Subcutaneous adipose tissue (tissue), 4 donors: ENCODE data around the gene FAM110A. TPM values are rescaled to one million over a fixed set of nuclear protein-coding genes. Genes with fewer than 3 reads are reported as not detected.

Source experiments
- total RNA-seq, 4 donors: library from RNA; depleted of rRNA; stranded (reverse); fragments of >200 nt; gene quantifications; one replicate each; pipeline ENCODE4 v1.1.0, GENCODE V29; 2016
- TF ChIP-seq, protein P1 (sequence below): fragments of 450-650 bp; IDR thresholded peaks from one replicate; pipeline ENCODE4 v1.5.1; 2016; ENCODE audit warnings: low read depth, mild to moderate bottlenecking, control low read depth, antibody characterized with exemption, moderate library complexity

Gene FAM110A
- total RNA-seq, 4 donors from 2014 or later, result 2.7 to 4.6 (median 2.8) TPM; not detected in 1

DNA sequence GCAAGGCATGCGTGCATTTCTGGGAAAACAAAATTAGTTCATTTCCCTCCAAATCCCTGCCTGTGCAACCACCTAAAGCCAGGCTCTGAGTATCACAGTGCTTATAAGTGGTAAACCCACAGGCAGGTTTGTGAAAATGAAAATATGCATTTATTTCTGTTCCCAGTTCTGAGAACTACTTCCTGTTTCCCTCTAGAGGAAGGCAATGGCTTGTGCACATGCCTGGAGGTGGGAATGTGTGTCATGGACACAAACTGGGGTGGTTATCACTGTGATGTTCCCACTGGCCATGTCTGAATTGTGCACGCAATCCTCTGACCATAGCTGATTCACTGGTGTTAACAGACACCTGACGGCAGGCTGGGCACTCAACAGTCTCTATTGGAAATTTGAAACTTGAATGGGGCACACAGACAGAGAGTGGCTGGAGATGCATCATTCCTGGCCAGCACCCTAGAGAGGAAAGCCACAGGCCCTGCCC, 26.3 kb downstream of the FAM110A start:
- TF ChIP-seq, protein P1, sequence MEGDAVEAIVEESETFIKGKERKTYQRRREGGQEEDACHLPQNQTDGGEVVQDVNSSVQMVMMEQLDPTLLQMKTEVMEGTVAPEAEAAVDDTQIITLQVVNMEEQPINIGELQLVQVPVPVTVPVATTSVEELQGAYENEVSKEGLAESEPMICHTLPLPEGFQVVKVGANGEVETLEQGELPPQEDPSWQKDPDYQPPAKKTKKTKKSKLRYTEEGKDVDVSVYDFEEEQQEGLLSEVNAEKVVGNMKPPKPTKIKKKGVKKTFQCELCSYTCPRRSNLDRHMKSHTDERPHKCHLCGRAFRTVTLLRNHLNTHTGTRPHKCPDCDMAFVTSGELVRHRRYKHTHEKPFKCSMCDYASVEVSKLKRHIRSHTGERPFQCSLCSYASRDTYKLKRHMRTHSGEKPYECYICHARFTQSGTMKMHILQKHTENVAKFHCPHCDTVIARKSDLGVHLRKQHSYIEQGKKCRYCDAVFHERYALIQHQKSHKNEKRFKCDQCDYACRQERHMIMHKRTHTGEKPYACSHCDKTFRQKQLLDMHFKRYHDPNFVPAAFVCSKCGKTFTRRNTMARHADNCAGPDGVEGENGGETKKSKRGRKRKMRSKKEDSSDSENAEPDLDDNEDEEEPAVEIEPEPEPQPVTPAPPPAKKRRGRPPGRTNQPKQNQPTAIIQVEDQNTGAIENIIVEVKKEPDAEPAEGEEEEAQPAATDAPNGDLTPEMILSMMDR, result no peak

DNA sequence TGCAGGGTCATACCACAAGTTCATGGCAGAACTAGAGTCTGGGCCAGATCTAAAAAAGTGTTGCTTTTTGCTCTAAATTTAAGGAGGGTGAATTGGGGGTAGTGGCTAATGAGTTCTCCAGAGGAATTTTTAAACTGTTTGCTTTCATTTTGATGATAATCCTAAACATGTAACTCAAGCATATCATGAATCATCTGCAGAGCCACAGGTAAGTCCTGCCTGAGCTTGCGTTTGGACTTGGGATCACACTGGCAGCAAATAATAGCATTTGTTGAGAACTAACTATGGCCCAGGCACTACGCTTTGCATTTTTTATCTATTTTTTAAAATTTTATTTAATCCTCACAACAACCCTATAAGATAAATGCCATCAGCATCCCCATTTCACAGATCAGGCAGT, 27.4 kb downstream of the FAM110A start:
- TF ChIP-seq, protein P1, result no peak

GRCh38 chr20:865440-865839, 31.9 kb downstream of the FAM110A start:
- TF ChIP-seq, protein P1, result no peak

- TF ChIP-seq, protein P1, result no peak
Measured at GRCh38 chr20:868279-868678, 34.8 kb downstream of the FAM110A start.

GRCh38 chr20:869606-870005, 36.1 kb downstream of the FAM110A start:
- TF ChIP-seq, protein P1, result no peak

GRCh38 chr20:870758-871157, 37.2 kb downstream of the FAM110A start:
- TF ChIP-seq, protein P1, result no peak

GRCh38 chr20:871436-871835, 37.9 kb downstream of the FAM110A start:
- TF ChIP-seq, protein P1, result no peak
